H9 (cell line): Measurements from ENCODE around the gene SLC16A10. TPM values are rescaled to one million over a fixed set of nuclear protein-coding genes. Genes with fewer than 3 reads are reported as not detected.

Experiments used
- DNase-seq: peaks from one replicate; pipeline ENCODE4 v3.0.0-alpha.2; 2017
- H2AFZ ChIP-seq: one replicate; pipeline ENCODE4 v1.6.1; 2013; ENCODE audit warnings: mild to moderate bottlenecking, low read length, control low read depth, moderate library complexity
- H2AK5ac ChIP-seq: 2 replicates; pipeline ENCODE4 v1.6.1; 2013; ENCODE audit warnings: low read length, control low read depth, mixed read lengths; ENCODE audit not compliant: insufficient read length
- H2BK120ac ChIP-seq: one replicate; pipeline ENCODE4 v1.6.1; 2013; ENCODE audit warnings: low read depth, mild to moderate bottlenecking, low read length, control low read depth, inconsistent platforms; ENCODE audit not compliant: poor library complexity, severe bottlenecking
- H2BK12ac ChIP-seq: 2 replicates; pipeline ENCODE4 v1.6.1; 2013; ENCODE audit warnings: low read length, control low read depth, mixed read lengths, low read depth; ENCODE audit not compliant: insufficient read length
- H2BK15ac ChIP-seq: 2 replicates; pipeline ENCODE4 v1.6.1; 2013; ENCODE audit warnings: low read depth, low read length, control low read depth
- H2BK20ac ChIP-seq: one replicate; pipeline ENCODE4 v1.6.1; 2013; ENCODE audit warnings: low read depth, mild to moderate bottlenecking, low read length, control low read depth, inconsistent platforms; ENCODE audit not compliant: poor library complexity, severe bottlenecking
- H2BK5ac ChIP-seq: 2 replicates; pipeline ENCODE4 v1.6.1; 2013; ENCODE audit warnings: low read length, control low read depth, mixed read lengths; ENCODE audit not compliant: insufficient read length
- H3K14ac ChIP-seq: 2 replicates; pipeline ENCODE4 v1.6.1; 2013; ENCODE audit warnings: low read length, control low read depth; ENCODE audit not compliant: insufficient read depth
- H3K18ac ChIP-seq: 2 replicates; pipeline ENCODE4 v1.6.1; 2013; ENCODE audit warnings: low read depth, mild to moderate bottlenecking, mixed read lengths, low read length, control low read depth; ENCODE audit not compliant: insufficient read length
- H3K23ac ChIP-seq: 2 replicates; pipeline ENCODE4 v1.6.1; 2013; ENCODE audit warnings: low read length, control low read depth, mixed read lengths, low read depth; ENCODE audit not compliant: insufficient read length
- H3K23me2 ChIP-seq: 2 replicates; pipeline ENCODE4 v1.6.1; 2013; ENCODE audit warnings: low read depth, mild to moderate bottlenecking, mixed read lengths, low read length, control low read depth; ENCODE audit not compliant: insufficient read length, poor library complexity, severe bottlenecking
- H3K27ac ChIP-seq: 2 replicates; pipeline ENCODE4 v1.5.1; 2013; ENCODE audit warnings: low read length, control low read depth, mixed read lengths, low read depth; ENCODE audit not compliant: insufficient read length
- H3K27me3 ChIP-seq: 2 replicates; pipeline ENCODE4 v1.6.1; 2013; ENCODE audit warnings: low read length, control low read depth, inconsistent platforms; ENCODE audit not compliant: insufficient read depth
- H3K4ac ChIP-seq: 2 replicates; pipeline ENCODE4 v1.6.1; 2013; ENCODE audit warnings: low read depth, mild to moderate bottlenecking, control low read depth, inconsistent platforms, low read length, moderate library complexity
- H3K4me1 ChIP-seq: 2 replicates; pipeline ENCODE4 v1.6.1; 2013; ENCODE audit warnings: low read length, control low read depth, inconsistent platforms; ENCODE audit not compliant: insufficient read depth
- H3K4me2 ChIP-seq: 2 replicates; pipeline ENCODE4 v1.6.1; 2013; ENCODE audit warnings: low read length, control low read depth, mixed read lengths; ENCODE audit not compliant: insufficient read length, insufficient read depth
- H3K56ac ChIP-seq: 2 replicates; pipeline ENCODE4 v1.6.1; 2013; ENCODE audit warnings: low read depth, mild to moderate bottlenecking, mixed read lengths, low read length, control low read depth; ENCODE audit not compliant: insufficient read length
- H3K79me1 ChIP-seq: 2 replicates; pipeline ENCODE4 v1.6.1; 2013; ENCODE audit warnings: low read depth, mild to moderate bottlenecking, moderate library complexity, low read length, control low read depth, inconsistent platforms; ENCODE audit not compliant: insufficient read depth, poor library complexity, severe bottlenecking
- H3K79me2 ChIP-seq: 2 replicates; pipeline ENCODE4 v1.6.1; 2013; ENCODE audit warnings: low read length, control low read depth, inconsistent platforms; ENCODE audit not compliant: insufficient read depth
- H3K9ac ChIP-seq: 2 replicates; pipeline ENCODE4 v1.6.1; 2013; ENCODE audit warnings: low read length, control low read depth, mixed read lengths; ENCODE audit not compliant: insufficient read length; ENCODE audit errors: extremely low read depth
- H3K9me3 ChIP-seq: one replicate; pipeline ENCODE4 v1.6.1; 2013; ENCODE audit warnings: low read depth, low read length, inconsistent platforms; ENCODE audit not compliant: control insufficient read depth
- H3T11ph ChIP-seq: one replicate; pipeline ENCODE4 v1.6.1; 2013; ENCODE audit warnings: mild to moderate bottlenecking, low read length, control low read depth, inconsistent platforms
- H4K20me1 ChIP-seq: one replicate; pipeline ENCODE4 v1.6.1; 2013; ENCODE audit not compliant: control insufficient read depth, insufficient read length, insufficient read depth
- H4K5ac ChIP-seq: 2 replicates; pipeline ENCODE4 v1.6.1; 2013; ENCODE audit warnings: low read depth, mild to moderate bottlenecking, mixed read lengths, low read length, control low read depth; ENCODE audit not compliant: insufficient read length
- H4K8ac ChIP-seq: replicated peaks from 2 replicates; pipeline ENCODE4 v1.6.1; 2013; ENCODE audit warnings: low read length, control low read depth, mixed read lengths, low read depth; ENCODE audit not compliant: insufficient read length
- H4K91ac ChIP-seq: 2 replicates; pipeline ENCODE4 v1.6.1; 2013; ENCODE audit warnings: low read depth, mild to moderate bottlenecking, moderate library complexity, mixed read lengths, low read length, control low read depth; ENCODE audit not compliant: insufficient read length
- H3K27ac Mint-ChIP-seq, 3 experiments: 2 replicates in 2 of 3; 3 replicates in 1 of 3; pipeline ENCODE4 v1.8.0; 2020 to 2021; ENCODE audit warnings: mixed read lengths in 3 of 3, mild to moderate bottlenecking in 1 of 3, moderate library complexity in 1 of 3
- H3K27me3 Mint-ChIP-seq: 2 replicates; pipeline ENCODE4 v1.8.0; 2021; ENCODE audit warnings: low read depth, mild to moderate bottlenecking, moderate library complexity, mixed read lengths
- H3K36me3 Mint-ChIP-seq, 3 experiments: 2 replicates in 2 of 3; 3 replicates in 1 of 3; pipeline ENCODE4 v1.8.0; 2020 to 2021; ENCODE audit warnings: low read depth in 3 of 3, mixed read lengths in 3 of 3; ENCODE audit not compliant: insufficient read depth in 1 of 3
- H3K4me1 Mint-ChIP-seq, 2 experiments: 2 replicates each; pipeline ENCODE4 v1.8.0; 2020; ENCODE audit warnings: mixed read lengths in 2 of 2
- H3K4me3 Mint-ChIP-seq, 2 experiments: 2 replicates in 1 of 2; 3 replicates in 1 of 2; pipeline ENCODE4 v1.8.0; 2020 to 2021; ENCODE audit warnings: mild to moderate bottlenecking in 2 of 2, mixed read lengths in 2 of 2, moderate library complexity in 1 of 2
- H3K9me3 Mint-ChIP-seq, 2 experiments: 2 replicates in 1 of 2; 3 replicates in 1 of 2; pipeline ENCODE4 v1.8.0; 2020; ENCODE audit warnings: mild to moderate bottlenecking in 2 of 2, mixed read lengths in 2 of 2, moderate library complexity in 1 of 2
- CTCF ChIP-seq: fragments of 200-600 bp; sonication (generic); conservative IDR thresholded peaks from 3 replicates; pipeline ENCODE4 v1.8.0; 2021; ENCODE audit warnings: antibody characterized with exemption, mild to moderate bottlenecking
- WGBS: extraction: QIAGEN DNeasy Blood & Tissue Kit; methylation state at CpG from one replicate; pipeline ENCODE4 v1.1.7; 2013; ENCODE audit warnings: missing lambda C conversion rate, low lambda C conversion rate, mixed read lengths; ENCODE audit not compliant: insufficient read length; ENCODE audit errors: extremely low coverage; 5-methylcytosine and 5-hydroxymethylcytosine counted together
- total RNA-seq: library from RNA; stranded (reverse); gene quantifications from 2 replicates; pipeline ENCODE4 v1.2.1, GENCODE V29; 2021

The SLC16A10 gene
- total RNA-seq, 1 experiment from 2014 or later, result 11.4 TPM

- no peak overlapping the region for H2BK5ac ChIP-seq
- Mint-ChIP-seq H3K4me3 (no peak overlapping the region), H3K36me3 (no peaks in the 10 kb centered on the region), H3K9me3 (no peaks in the 10 kb centered on the region), H3K27me3 (no peaks in the 10 kb centered on the region), H3K27ac (no peak overlapping the region), H3K4me1 (peaks cover 0 to 3% of the 10 kb centered on the region in 2 experiments; a peak in 1 of 4 replicates)
- no peaks in the 10 kb centered on the region for H3K23me2 ChIP-seq
- DNase-seq, result no peak
- H3K4ac ChIP-seq, result no peak overlapping the region
- H4K8ac ChIP-seq, result no peak overlapping the region
- no peak overlapping the region for H2BK120ac ChIP-seq
- no peaks in the 10 kb centered on the region for H3K4me1 ChIP-seq
- TF ChIP-seq CTCF, result no peak
- no peaks in the 10 kb centered on the region for H3K79me1 ChIP-seq
- H3K56ac ChIP-seq, result no peak overlapping the region
- H2BK20ac ChIP-seq, result no peak overlapping the region
- no peak overlapping the region for H2BK15ac ChIP-seq
- H3K18ac ChIP-seq, result no peak overlapping the region
- H3K4me2 ChIP-seq, result no peak overlapping the region
- WGBS, result no CpG with 5 or more reads among the region's 4 CpGs
- no peaks in the 10 kb centered on the region for H3K9me3 ChIP-seq
- H3K79me2 ChIP-seq, result no peaks in the 10 kb centered on the region
- H4K20me1 ChIP-seq, result no peaks in the 10 kb centered on the region
- H3K23ac ChIP-seq, result no peak overlapping the region
- H2AFZ ChIP-seq, result no peak overlapping the region
- no peak overlapping the region for H3T11ph ChIP-seq
- no peaks in the 10 kb centered on the region for H3K27me3 ChIP-seq
- no peak overlapping the region for H3K9ac ChIP-seq
- H2BK12ac ChIP-seq, result no peak overlapping the region
- no peak overlapping the region for H4K5ac ChIP-seq
- no peak overlapping the region for H2AK5ac ChIP-seq
- no peak overlapping the region for H3K27ac ChIP-seq
- H3K14ac ChIP-seq, result no peak overlapping the region
- no peak overlapping the region for H4K91ac ChIP-seq
Observed at GRCh38 chr6:111124406-111124805, 37.1 kb downstream of the SLC16A10 start.
